Prostate gland (tissue), 2 donors: ENCODE results near the gene ERN2.

Experiments used
- CTCF ChIP-seq, 4 experiments: fragments of 200-600 bp in 2 of 4; fragments of 450-650 bp in 2 of 4; sonication (generic) in 2 of 4; IDR thresholded peaks; 1 replicate in 3 of 4; 2 replicates in 1 of 4; pipeline ENCODE4 v1.5.1; 2016 to 2019; ENCODE audit warnings: antibody characterized with exemption in 4 of 4, mild to moderate bottlenecking in 2 of 4, moderate library complexity in 2 of 4
- POLR2A ChIP-seq: fragments of 450-650 bp; IDR thresholded peaks from one replicate; pipeline ENCODE4 v1.6.1; 2016; ENCODE audit warnings: antibody characterized with exemption, mild to moderate bottlenecking
- POLR2AphosphoS5 ChIP-seq: sonication (generic); formaldehyde crosslinking; IDR thresholded peaks from one replicate; pipeline ENCODE4 v1.6.1; 2017; ENCODE audit warnings: antibody characterized with exemption

GRCh38 chr16:23663918-23664317, 49.1 kb downstream of the ERN2 start:
- TF ChIP-seq CTCF (IDR thresholded peaks at IDR 0.05), result no peak
- TF ChIP-seq POLR2AphosphoS5, result no peak
- no peak for TF ChIP-seq POLR2A
